SH-SY5Y (cell line): ENCODE results near the gene LAMP1.

Source experiments
- GATA2 ChIP-seq: IDR thresholded peaks from 2 replicates; pipeline ENCODE4 v1.6.1; 2011; ENCODE audit warnings: mild to moderate bottlenecking, low read depth, low read length
- GATA3 ChIP-seq: IDR thresholded peaks from 2 replicates; pipeline ENCODE4 v1.6.1; 2011; ENCODE audit warnings: low read depth, mild to moderate bottlenecking, low read length, moderate library complexity

DNA sequence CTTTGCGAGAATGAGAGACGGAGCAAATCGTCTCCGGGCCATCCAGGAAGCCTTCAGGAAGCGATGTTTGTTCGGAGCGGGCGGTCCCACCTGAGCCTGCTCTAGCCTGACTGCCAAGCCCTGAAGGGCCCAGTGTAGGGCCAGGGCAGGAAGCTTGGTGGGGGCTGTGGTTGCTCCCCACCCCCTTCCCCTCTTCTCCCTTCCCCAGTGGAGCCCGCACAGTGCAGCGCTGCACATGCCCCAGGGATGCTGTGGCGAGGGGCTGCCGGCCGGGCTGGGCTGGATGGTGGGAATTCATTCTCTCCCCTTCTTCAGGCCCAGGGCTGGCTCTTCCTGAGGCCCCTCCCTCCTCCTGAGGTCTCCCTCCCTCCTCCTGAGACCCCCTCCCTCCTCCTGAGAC is 74.0 kb downstream of the LAMP1 start:
- TF ChIP-seq GATA2 (no peak), GATA3 (no peak)
